ENCODE data around the gene FYN. TPM values are rescaled to one million over a fixed set of nuclear protein-coding genes. Genes with fewer than 3 reads are reported as not detected.
A peak's percentile ranks its signal among the peaks of the same experiment; 100 is the strongest.

The FYN gene
- total and polyA plus RNA-seq, 2 experiments from 2014 or later: 95.7 to 104 TPM

GRCh38 chr6:111774346-111774703 lies 98.9 kb downstream of the FYN start:
- H3K4me3 ChIP-seq: no peak overlapping the region
- no peaks in the 10 kb centered on the region for H3K9me3 ChIP-seq (ENCODE audit: low read depth)
- H3K4me1 ChIP-seq (ENCODE audit: low read depth): no peaks in the 10 kb centered on the region
- H3K27ac ChIP-seq: no peak overlapping the region
- TF ChIP-seq, protein P1, sequence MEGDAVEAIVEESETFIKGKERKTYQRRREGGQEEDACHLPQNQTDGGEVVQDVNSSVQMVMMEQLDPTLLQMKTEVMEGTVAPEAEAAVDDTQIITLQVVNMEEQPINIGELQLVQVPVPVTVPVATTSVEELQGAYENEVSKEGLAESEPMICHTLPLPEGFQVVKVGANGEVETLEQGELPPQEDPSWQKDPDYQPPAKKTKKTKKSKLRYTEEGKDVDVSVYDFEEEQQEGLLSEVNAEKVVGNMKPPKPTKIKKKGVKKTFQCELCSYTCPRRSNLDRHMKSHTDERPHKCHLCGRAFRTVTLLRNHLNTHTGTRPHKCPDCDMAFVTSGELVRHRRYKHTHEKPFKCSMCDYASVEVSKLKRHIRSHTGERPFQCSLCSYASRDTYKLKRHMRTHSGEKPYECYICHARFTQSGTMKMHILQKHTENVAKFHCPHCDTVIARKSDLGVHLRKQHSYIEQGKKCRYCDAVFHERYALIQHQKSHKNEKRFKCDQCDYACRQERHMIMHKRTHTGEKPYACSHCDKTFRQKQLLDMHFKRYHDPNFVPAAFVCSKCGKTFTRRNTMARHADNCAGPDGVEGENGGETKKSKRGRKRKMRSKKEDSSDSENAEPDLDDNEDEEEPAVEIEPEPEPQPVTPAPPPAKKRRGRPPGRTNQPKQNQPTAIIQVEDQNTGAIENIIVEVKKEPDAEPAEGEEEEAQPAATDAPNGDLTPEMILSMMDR (IDR thresholded peaks at IDR 0.05; ENCODE audit: low read depth, low read length): no peak
- no peaks in the 10 kb centered on the region for H3K27me3 ChIP-seq
- no peaks in the 10 kb centered on the region for H3K36me3 ChIP-seq
- peak in 1 of 2 donors; percentile 53 for DNase-seq (ENCODE audit: low read depth in 1 of 2, low spot score in 1 of 2)

DNA sequence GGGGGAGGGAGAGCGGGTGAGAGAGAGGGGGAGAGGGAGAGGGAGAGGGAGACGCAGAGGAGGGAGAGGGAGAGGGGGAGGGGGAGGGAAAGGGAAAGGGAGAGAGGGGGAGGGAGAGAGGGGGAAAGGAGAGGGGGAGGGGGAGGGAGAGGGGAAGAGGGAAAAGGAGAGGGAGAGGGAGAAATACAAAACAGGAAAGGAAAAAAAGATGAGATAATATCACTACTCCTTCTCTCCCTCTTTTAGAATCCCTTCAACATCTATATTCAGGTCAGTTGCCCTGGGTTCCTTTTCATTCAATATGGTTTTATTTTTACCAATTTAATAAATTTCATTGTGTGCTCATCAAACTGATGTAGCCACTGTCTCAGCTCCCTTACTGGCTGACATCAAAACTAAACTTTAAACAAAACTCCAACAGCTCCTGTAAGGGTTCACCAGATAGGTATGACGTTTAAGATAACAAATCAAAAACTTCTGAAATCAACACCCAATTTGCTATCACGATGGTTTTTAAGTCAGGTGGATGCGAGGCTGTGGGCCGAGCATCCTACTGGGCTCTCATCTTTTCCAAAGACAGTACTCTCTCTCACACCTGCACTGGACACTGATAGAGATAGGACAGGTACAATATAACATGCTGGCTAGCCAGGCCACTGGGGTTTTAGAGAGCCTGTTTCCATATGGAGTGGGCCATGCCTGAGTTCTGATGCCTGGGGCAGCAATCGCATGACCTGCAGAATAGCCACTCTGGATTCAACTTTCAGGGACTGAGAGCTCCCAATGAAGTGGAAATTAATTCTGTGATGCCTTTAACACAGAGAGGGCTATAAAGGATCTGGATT lies 99.5 kb downstream of the FYN start:
- Histone ChIP-seq H3K27me3 (no peaks in the 10 kb centered on the region), H3K9me3 (ENCODE audit: low read depth) (no peaks in the 10 kb centered on the region), H3K27ac (no peak overlapping the region), H3K4me3 (no peak overlapping the region), H3K4me1 (ENCODE audit: low read depth) (no peaks in the 10 kb centered on the region), H3K36me3 (no peaks in the 10 kb centered on the region)
- TF ChIP-seq, protein P1 (IDR thresholded peaks at IDR 0.05; ENCODE audit: low read depth, low read length): no peak
- DNase-seq (ENCODE audit: low read depth in 1 of 2, low spot score in 1 of 2): no peak

GRCh38 chr6:111772381-111772780 lies 100.9 kb downstream of the FYN start:
- no peak for DNase-seq (ENCODE audit: low read depth in 1 of 2, low spot score in 1 of 2)
- TF ChIP-seq, protein P1 (IDR thresholded peaks at IDR 0.05; ENCODE audit: low read depth, low read length): no peak
- Histone ChIP-seq H3K27me3 (no peaks in the 10 kb centered on the region), H3K9me3 (ENCODE audit: low read depth) (no peaks in the 10 kb centered on the region), H3K27ac (no peak overlapping the region), H3K4me1 (ENCODE audit: low read depth) (no peaks in the 10 kb centered on the region), H3K4me3 (no peak overlapping the region), H3K36me3 (no peaks in the 10 kb centered on the region)

DNA sequence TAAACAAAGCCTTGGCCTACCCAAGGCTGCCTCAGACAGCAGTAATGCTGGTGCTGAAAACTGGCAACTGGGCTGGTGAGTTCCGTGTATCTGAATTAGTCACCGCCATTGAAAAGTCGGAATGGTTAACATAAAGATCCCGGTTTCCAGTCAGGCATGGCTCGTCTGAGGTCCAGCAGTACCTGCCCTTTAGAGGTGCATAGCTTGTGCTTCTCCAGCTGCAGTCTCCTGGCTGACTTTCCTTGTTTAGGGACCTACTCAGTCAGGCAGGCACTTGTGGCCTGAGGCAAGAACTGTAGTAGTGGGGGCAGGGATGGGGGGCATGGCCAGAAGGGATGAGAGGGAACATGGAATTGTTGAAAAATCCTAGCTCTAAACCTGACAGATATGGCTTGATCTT lies 101.6 kb downstream of the FYN start:
- H3K36me3 ChIP-seq: no peaks in the 10 kb centered on the region
- H3K4me3 ChIP-seq: no peak overlapping the region
- no peaks in the 10 kb centered on the region for H3K4me1 ChIP-seq (ENCODE audit: low read depth)
- TF ChIP-seq, protein P1 (IDR thresholded peaks at IDR 0.05; ENCODE audit: low read depth, low read length): no peak
- DNase-seq (ENCODE audit: low read depth in 1 of 2, low spot score in 1 of 2): no peak
- H3K27me3 ChIP-seq: no peaks in the 10 kb centered on the region
- H3K9me3 ChIP-seq (ENCODE audit: low read depth): no peaks in the 10 kb centered on the region
- no peak overlapping the region for H3K27ac ChIP-seq

GRCh38 chr6:111771094-111771432 lies 102.2 kb downstream of the FYN start:
- no peak overlapping the region for H3K27ac ChIP-seq
- TF ChIP-seq, protein P1 (IDR thresholded peaks at IDR 0.05; ENCODE audit: low read depth, low read length): no peak

More at GRCh38 chr6:111771094-111771432, 102.2 kb downstream of the FYN start:
- Histone ChIP-seq H3K36me3 (no peaks in the 10 kb centered on the region), H3K27me3 (no peaks in the 10 kb centered on the region), H3K9me3 (ENCODE audit: low read depth) (no peaks in the 10 kb centered on the region), H3K4me3 (no peak overlapping the region), H3K4me1 (ENCODE audit: low read depth) (peaks cover 3% of the 10 kb centered on the region)
- no peak for DNase-seq (ENCODE audit: low read depth in 1 of 2, low spot score in 1 of 2)

Data from cardiac muscle cell (in vitro differentiated cells and primary cell).